HCT116 (cell line): Measurements from ENCODE around the gene DOCK9. TPM values are rescaled to one million over a fixed set of nuclear protein-coding genes. Genes with fewer than 3 reads are reported as not detected.

Experiments
- ATAC-seq: fragments of 200-7000 bp; cut with Tn5 transposase; 2 replicates; pipeline ENCODE4 v1.9.1; 2020; ENCODE audit warnings: mild to moderate bottlenecking, moderate library complexity
- BruUV-seq: library from RNA; stranded (reverse); fragments of 400-500 nt; replicated peaks from 2 replicates; lab custom pipeline; 2021; lab: Mats Ljungman, UMichigan
- CTCF ChIA-PET: fragments of 300-600 bp; sonication (Branson Sonifier 250); formaldehyde crosslinking; loops from one replicate; lab custom pipeline; 2021; ENCODE audit warnings: antibody characterized with exemption; lab: Charles Lee
- POLR2A ChIA-PET: fragments of 300-600, 350-600 bp; sonication (Branson Sonifier 250); formaldehyde crosslinking; loops from one replicate; lab custom pipeline; 2021; ENCODE audit warnings: antibody characterized with exemption; lab: Charles Lee
- RAD21 ChIA-PET, 2 experiments: fragments of 300-600 bp; sonication (Branson Sonifier 250); formaldehyde crosslinking; loops; one replicate each; lab custom pipeline; 2023; ENCODE audit warnings: low total read pairs in 2 of 2; ENCODE audit not compliant: uncharacterized antibody in 2 of 2, unreplicated experiment in 2 of 2, low non-redundant PET in 1 of 2; lab: Charles Lee
- DNase-seq: peaks from one replicate; pipeline ENCODE4 v3.0.0-alpha.2; 2010; ENCODE audit warnings: low read depth, low spot score
- H2AFZ ChIP-seq: fragments of 200-600 bp; shearing (Covaris generic), sonication (generic); 2 replicates; pipeline ENCODE4 v1.6.1; 2017; ENCODE audit warnings: low read depth, mixed run types, mixed read lengths, antibody characterized with exemption, low read length; ENCODE audit not compliant: poor library complexity, severe bottlenecking
- H3K27ac ChIP-seq: 2 replicates; pipeline ENCODE4 v1.5.1; 2012; ENCODE audit warnings: low read depth, low read length
- H3K27me3 ChIP-seq: fragments of 200-600 bp; sonication (generic); 2 replicates; pipeline ENCODE4 v1.6.1; 2016; ENCODE audit warnings: mixed run types, low read length, mixed read lengths; ENCODE audit not compliant: insufficient read depth
- H3K36me3 ChIP-seq, 2 experiments: fragments of 200-500 bp in 1 of 2; fragments of 200-600 bp in 1 of 2; sonication (Bioruptor generic) in 1 of 2; sonication (generic) in 1 of 2; 2 replicates each; pipeline versions ENCODE4 v1.5.1 to v1.6.1; 2014 to 2016; ENCODE audit warnings: low read length in 2 of 2, inconsistent platforms in 1 of 2, mixed read lengths in 1 of 2, mixed run types in 1 of 2; ENCODE audit not compliant: insufficient read depth in 2 of 2, control insufficient read depth in 1 of 2
- H3K4me1 ChIP-seq, 2 experiments: fragments of 200-600 bp in 1 of 2; sonication (generic) in 1 of 2; 2 replicates each; pipeline versions ENCODE4 v1.5.1 to v1.6.1; 2012 to 2017; ENCODE audit warnings: low read length in 2 of 2, inconsistent platforms in 1 of 2, mild to moderate bottlenecking in 1 of 2, mixed read lengths in 1 of 2, mixed run types in 1 of 2, moderate library complexity in 1 of 2; ENCODE audit not compliant: insufficient read depth in 2 of 2, control insufficient read depth in 1 of 2
- H3K4me2 ChIP-seq: fragments of 200-600 bp; sonication (generic); 2 replicates; pipeline ENCODE4 v1.6.1; 2017; ENCODE audit warnings: mixed run types, low read length, mixed read lengths
- H3K4me3 ChIP-seq, 2 experiments: fragments of 200-600 bp in 1 of 2; sonication (generic) in 1 of 2; replicated peaks in 1 of 2; 2 replicates each; pipeline ENCODE4 v1.5.1; 2011 to 2016; ENCODE audit warnings: low read length in 2 of 2, control low read depth in 1 of 2, low read depth in 1 of 2, mild to moderate bottlenecking in 1 of 2, mixed read lengths in 1 of 2, mixed run types in 1 of 2
- H3K79me2 ChIP-seq: fragments of 200-600 bp; sonication (generic); 2 replicates; pipeline ENCODE4 v1.6.1; 2017; ENCODE audit warnings: mild to moderate bottlenecking, mixed run types, low read length, moderate library complexity, mixed read lengths; ENCODE audit not compliant: insufficient read depth
- H3K9ac ChIP-seq: fragments of 200-600 bp; sonication (generic); 2 replicates; pipeline ENCODE4 v1.6.1; 2016; ENCODE audit warnings: low read length, mixed read lengths
- H3K9me2 ChIP-seq: fragments of 200-600 bp; sonication (generic), shearing (Covaris generic); 2 replicates; pipeline ENCODE4 v1.6.1; 2017; ENCODE audit warnings: mixed run types, mild to moderate bottlenecking, moderate library complexity; ENCODE audit not compliant: insufficient read depth
- H3K9me3 ChIP-seq, 2 experiments: fragments of 200-500 bp in 1 of 2; fragments of 200-600 bp in 1 of 2; sonication (Bioruptor generic) in 1 of 2; sonication (generic) in 1 of 2; 2 replicates each; pipeline ENCODE4 v1.6.1; 2014 to 2017; ENCODE audit warnings: low read length in 2 of 2, mixed read lengths in 2 of 2, inconsistent platforms in 1 of 2, low read depth in 1 of 2, mild to moderate bottlenecking in 1 of 2, mixed run types in 1 of 2, moderate library complexity in 1 of 2; ENCODE audit not compliant: control insufficient read depth in 1 of 2, insufficient read depth in 1 of 2
- H4K20me1 ChIP-seq: fragments of 200-600 bp; sonication (generic), shearing (Covaris generic); 2 replicates; pipeline ENCODE4 v1.6.1; 2017; ENCODE audit warnings: mixed run types, mild to moderate bottlenecking, moderate library complexity; ENCODE audit not compliant: insufficient read depth
- CBX3 ChIP-seq: IDR thresholded peaks from 2 replicates; pipeline ENCODE4 v1.6.1; 2012; ENCODE audit warnings: low read depth
- CEBPB ChIP-seq: IDR thresholded peaks from 2 replicates; pipeline ENCODE4 v1.6.1; 2012; ENCODE audit warnings: low read depth
- EGR1 ChIP-seq: IDR thresholded peaks from 2 replicates; pipeline ENCODE4 v1.6.1; 2012; ENCODE audit warnings: low read depth
- ELF1 ChIP-seq: IDR thresholded peaks from 2 replicates; pipeline ENCODE4 v1.6.1; 2012; ENCODE audit warnings: low read depth, borderline replicate concordance
- EZH2 ChIP-seq: fragments of 200-600 bp; sonication (generic); IDR thresholded peaks from 2 replicates; pipeline ENCODE4 v1.6.1; 2017; ENCODE audit warnings: antibody characterized with exemption, mixed run types
- EZH2phosphoT487 ChIP-seq: fragments of 200-600 bp; IDR thresholded peaks from 2 replicates; pipeline ENCODE4 v1.6.1; 2018; ENCODE audit warnings: antibody characterized with exemption, borderline replicate concordance
- FOSL1 ChIP-seq: IDR thresholded peaks from 2 replicates; pipeline ENCODE4 v1.6.1; 2012; ENCODE audit warnings: low read depth
- JUND ChIP-seq: IDR thresholded peaks from 2 replicates; pipeline ENCODE4 v1.6.1; 2012
- POLR2A ChIP-seq: IDR thresholded peaks from 2 replicates; pipeline ENCODE4 v1.7.0; 2011; ENCODE audit warnings: borderline replicate concordance; ENCODE audit not compliant: insufficient read depth, insufficient read length; ENCODE audit errors: extremely low read depth
- POLR2AphosphoS5 ChIP-seq: IDR thresholded peaks from 2 replicates; pipeline ENCODE4 v1.6.1; 2011; ENCODE audit warnings: mild to moderate bottlenecking, low read depth, low read length, moderate library complexity
- SIN3A ChIP-seq: IDR thresholded peaks from 2 replicates; pipeline ENCODE4 v1.6.1; 2012; ENCODE audit warnings: low read depth
- SRF ChIP-seq: IDR thresholded peaks from 2 replicates; pipeline ENCODE4 v1.6.1; 2012; ENCODE audit warnings: low read depth
- TCF7L2 ChIP-seq: IDR thresholded peaks from 2 replicates; pipeline ENCODE4 v1.7.0; 2011; ENCODE audit warnings: borderline replicate concordance, inconsistent platforms; ENCODE audit not compliant: insufficient read depth, insufficient read length; ENCODE audit errors: extremely low read depth
- YY1 ChIP-seq: IDR thresholded peaks from 2 replicates; pipeline ENCODE4 v1.6.1; 2011; ENCODE audit warnings: low read length, low read depth, moderate library complexity, mild to moderate bottlenecking; ENCODE audit not compliant: insufficient replicate concordance; ENCODE audit errors: extremely low read depth
- ZFX ChIP-seq: fragments of 450-650 bp; IDR thresholded peaks from 2 replicates; pipeline ENCODE4 v1.6.1; 2017
- ZNF274 ChIP-seq: fragments of 200-500 bp; sonication (Bioruptor generic); IDR thresholded peaks from 2 replicates; pipeline ENCODE4 v1.6.1; 2014; ENCODE audit warnings: mild to moderate bottlenecking, low read depth, low read length, inconsistent platforms
- intact Hi-C: fragments of 100-400 bp; cut with micrococcal nuclease; formaldehyde crosslinking; loops from 2 replicates; pipeline ENCODE4 v1.10.0; 2022
- total RNA-seq: library from RNA; stranded (reverse); gene quantifications from one replicate; pipeline ENCODE4 v1.2.1, GENCODE V29; 2021; ENCODE audit not compliant: unreplicated experiment
- TF ChIP-seq, protein P1 (sequence below): IDR thresholded peaks from 2 replicates; pipeline ENCODE4 v1.6.1; 2012; ENCODE audit warnings: low read depth
- TF ChIP-seq, protein P2 (sequence below): IDR thresholded peaks from 2 replicates; pipeline ENCODE4 v1.6.1; 2012
- TF ChIP-seq, protein P3 (sequence below): IDR thresholded peaks from 2 replicates; pipeline ENCODE4 v1.6.1; 2011; ENCODE audit warnings: mild to moderate bottlenecking, low read length, moderate library complexity; ENCODE audit not compliant: insufficient replicate concordance; ENCODE audit errors: extremely low read depth
- TF ChIP-seq, protein P4 (sequence below): IDR thresholded peaks from 2 replicates; pipeline ENCODE4 v1.6.1; 2012

The DOCK9 gene
- total RNA-seq, 1 experiment from 2014 or later = 58.8 TPM

DNA sequence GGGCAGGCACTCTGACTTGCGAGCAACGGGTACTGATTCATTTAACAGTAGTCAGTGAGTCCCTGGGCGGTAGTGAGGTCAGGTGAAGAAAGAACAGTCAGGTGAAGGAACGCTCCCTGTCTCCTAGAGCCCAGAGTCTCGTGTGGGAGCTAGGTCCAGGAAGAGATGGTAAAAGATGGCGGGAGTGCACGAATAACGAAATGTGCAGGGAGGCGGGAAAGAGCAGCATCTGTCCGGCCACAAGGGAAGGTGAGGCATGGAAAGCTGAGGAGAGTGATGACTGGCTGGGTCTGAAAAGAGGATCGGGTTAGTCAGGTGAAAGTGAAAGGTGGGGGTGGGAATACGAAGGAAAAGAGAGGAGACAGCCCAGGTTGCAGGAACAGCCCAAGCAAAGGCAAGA, 161.5 kb downstream of the DOCK9 start:
- ATAC-seq = no peak
- Histone ChIP-seq H3K4me2 (no peak overlapping the region), H3K9ac (no peak overlapping the region), H3K9me2 (no peaks in the 10 kb centered on the region), H4K20me1 (no peaks in the 10 kb centered on the region), H3K4me3 (no peak overlapping the region), H2AFZ (no peak overlapping the region), H3K27ac (no peak overlapping the region), H3K27me3 (no peaks in the 10 kb centered on the region), H3K36me3 (no peaks in the 10 kb centered on the region), H3K79me2 (no peaks in the 10 kb centered on the region), H3K4me1 (peaks cover 0 to 9% of the 10 kb centered on the region in 2 experiments; a peak in 2 of 4 replicates), H3K9me3 (no peaks in the 10 kb centered on the region)
- intact Hi-C loops = no loop called here
- ChIA-PET RAD21 (no interaction called here), POLR2A (no interaction called here), CTCF (interaction anchor here (2.4 kb wide), 1 partner anchor 24 kb away, joined by 8 read pairs; no protein-coding TSS in a partner anchor)
- no TSS peak for BruUV-seq
- TF ChIP-seq ZNF274 (no peak), JUND (no peak), SRF (no peak), EGR1 (no peak), YY1 (no peak), ZFX (no peak), POLR2A (no peak), CEBPB (no peak), EZH2 (no peak), POLR2AphosphoS5 (no peak), TCF7L2 (no peak), ELF1 (no peak), SIN3A (no peak), EZH2phosphoT487 (no peak), CBX3 (no peak), FOSL1 (no peak)
- TF ChIP-seq, protein P1, sequence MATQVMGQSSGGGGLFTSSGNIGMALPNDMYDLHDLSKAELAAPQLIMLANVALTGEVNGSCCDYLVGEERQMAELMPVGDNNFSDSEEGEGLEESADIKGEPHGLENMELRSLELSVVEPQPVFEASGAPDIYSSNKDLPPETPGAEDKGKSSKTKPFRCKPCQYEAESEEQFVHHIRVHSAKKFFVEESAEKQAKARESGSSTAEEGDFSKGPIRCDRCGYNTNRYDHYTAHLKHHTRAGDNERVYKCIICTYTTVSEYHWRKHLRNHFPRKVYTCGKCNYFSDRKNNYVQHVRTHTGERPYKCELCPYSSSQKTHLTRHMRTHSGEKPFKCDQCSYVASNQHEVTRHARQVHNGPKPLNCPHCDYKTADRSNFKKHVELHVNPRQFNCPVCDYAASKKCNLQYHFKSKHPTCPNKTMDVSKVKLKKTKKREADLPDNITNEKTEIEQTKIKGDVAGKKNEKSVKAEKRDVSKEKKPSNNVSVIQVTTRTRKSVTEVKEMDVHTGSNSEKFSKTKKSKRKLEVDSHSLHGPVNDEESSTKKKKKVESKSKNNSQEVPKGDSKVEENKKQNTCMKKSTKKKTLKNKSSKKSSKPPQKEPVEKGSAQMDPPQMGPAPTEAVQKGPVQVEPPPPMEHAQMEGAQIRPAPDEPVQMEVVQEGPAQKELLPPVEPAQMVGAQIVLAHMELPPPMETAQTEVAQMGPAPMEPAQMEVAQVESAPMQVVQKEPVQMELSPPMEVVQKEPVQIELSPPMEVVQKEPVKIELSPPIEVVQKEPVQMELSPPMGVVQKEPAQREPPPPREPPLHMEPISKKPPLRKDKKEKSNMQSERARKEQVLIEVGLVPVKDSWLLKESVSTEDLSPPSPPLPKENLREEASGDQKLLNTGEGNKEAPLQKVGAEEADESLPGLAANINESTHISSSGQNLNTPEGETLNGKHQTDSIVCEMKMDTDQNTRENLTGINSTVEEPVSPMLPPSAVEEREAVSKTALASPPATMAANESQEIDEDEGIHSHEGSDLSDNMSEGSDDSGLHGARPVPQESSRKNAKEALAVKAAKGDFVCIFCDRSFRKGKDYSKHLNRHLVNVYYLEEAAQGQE = no peak
- TF ChIP-seq, protein P2, sequence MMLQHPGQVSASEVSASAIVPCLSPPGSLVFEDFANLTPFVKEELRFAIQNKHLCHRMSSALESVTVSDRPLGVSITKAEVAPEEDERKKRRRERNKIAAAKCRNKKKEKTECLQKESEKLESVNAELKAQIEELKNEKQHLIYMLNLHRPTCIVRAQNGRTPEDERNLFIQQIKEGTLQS = no peak
- TF ChIP-seq, protein P3, sequence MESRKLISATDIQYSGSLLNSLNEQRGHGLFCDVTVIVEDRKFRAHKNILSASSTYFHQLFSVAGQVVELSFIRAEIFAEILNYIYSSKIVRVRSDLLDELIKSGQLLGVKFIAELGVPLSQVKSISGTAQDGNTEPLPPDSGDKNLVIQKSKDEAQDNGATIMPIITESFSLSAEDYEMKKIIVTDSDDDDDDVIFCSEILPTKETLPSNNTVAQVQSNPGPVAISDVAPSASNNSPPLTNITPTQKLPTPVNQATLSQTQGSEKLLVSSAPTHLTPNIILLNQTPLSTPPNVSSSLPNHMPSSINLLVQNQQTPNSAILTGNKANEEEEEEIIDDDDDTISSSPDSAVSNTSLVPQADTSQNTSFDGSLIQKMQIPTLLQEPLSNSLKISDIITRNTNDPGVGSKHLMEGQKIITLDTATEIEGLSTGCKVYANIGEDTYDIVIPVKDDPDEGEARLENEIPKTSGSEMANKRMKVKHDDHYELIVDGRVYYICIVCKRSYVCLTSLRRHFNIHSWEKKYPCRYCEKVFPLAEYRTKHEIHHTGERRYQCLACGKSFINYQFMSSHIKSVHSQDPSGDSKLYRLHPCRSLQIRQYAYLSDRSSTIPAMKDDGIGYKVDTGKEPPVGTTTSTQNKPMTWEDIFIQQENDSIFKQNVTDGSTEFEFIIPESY = no peak
- TF ChIP-seq, protein P4, sequence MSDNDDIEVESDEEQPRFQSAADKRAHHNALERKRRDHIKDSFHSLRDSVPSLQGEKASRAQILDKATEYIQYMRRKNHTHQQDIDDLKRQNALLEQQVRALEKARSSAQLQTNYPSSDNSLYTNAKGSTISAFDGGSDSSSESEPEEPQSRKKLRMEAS = no peak
- no peak for DNase-seq
